GM12892 (cell line): ENCODE results near the gene PSMC3.

Experiments used
- DNase-seq: peaks from one replicate; pipeline ENCODE4 v3.0.0; 2011; ENCODE audit not compliant: insufficient read length
- FAIRE-seq: peaks from 2 replicates; lab custom pipeline; 2011; peaks lifted over from hg19 to GRCh38; lab: Jason Lieb, UNC
- POLR2A ChIP-seq: IDR thresholded peaks from 2 replicates; pipeline ENCODE4 v1.6.1; 2011; ENCODE audit warnings: low read depth, low read length, control low read depth
- POLR2AphosphoS5 ChIP-seq: IDR thresholded peaks from 2 replicates; pipeline ENCODE4 v1.6.1; 2011; ENCODE audit warnings: low read depth, low read length, control low read depth
- TAF1 ChIP-seq: IDR thresholded peaks from 2 replicates; pipeline ENCODE4 v1.6.1; 2011; ENCODE audit warnings: low read depth, mild to moderate bottlenecking, control low read depth, low read length, borderline replicate concordance

The PSMC3 gene

DNA sequence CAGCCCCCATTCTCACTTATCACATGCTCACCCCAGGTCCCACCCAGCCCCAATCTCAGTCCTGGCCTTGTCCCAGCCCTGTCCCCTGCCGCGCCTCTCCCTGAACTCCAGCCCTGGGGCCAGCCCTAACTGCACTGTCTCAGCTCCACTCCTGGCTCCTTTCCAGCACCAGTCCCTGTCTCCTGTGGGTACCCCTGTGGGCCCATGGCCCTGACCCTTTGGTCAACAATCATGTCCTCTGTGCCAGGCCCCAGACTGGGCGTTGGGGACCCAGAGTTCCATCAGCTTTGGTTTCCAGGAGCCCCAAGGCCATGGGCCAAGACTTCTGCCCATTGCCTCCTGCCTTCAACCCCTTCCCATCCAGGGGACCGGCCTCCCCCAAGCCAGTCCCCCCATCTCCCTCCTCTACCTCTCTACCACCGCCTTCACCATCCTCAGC, 48.6 kb downstream of the PSMC3 start:
- TF ChIP-seq TAF1: no peak
- no peak for TF ChIP-seq POLR2A
- no peak for TF ChIP-seq POLR2AphosphoS5
- DNase-seq: no peak
- no peak for FAIRE-seq

- no peak for DNase-seq
- FAIRE-seq: peak; percentile 89
- peak; percentile 40; the same call in 1 of the 2 replicates for TF ChIP-seq POLR2A
- TF ChIP-seq POLR2AphosphoS5: no peak
These were observed 49.5 kb downstream of the PSMC3 start for GRCh38 chr11:47376525-47377371.

DNA sequence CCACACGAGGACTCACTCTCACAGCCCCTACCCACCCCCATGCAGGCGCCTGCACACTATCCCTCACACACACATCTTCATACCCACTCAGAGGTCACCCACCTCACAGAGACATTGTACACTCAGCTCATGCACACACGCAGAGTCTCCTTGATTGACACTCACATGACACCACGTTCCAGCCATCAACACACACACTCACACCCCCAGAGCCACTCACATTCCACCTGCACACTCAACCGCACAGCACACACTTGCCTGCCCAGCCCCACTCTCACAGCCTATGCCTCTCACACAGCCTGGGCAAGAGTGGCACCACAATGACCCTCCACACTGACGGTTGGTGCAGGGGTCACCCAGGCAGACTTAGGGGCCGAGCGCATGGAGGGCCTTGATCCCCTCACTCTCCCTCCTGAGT, 50.1 kb downstream of the PSMC3 start:
- peak; percentile 64 for FAIRE-seq
- TF ChIP-seq POLR2A: no peak
- 0 out of 2 replicates have a peak, but pooled peaks have one; percentile 0 for TF ChIP-seq POLR2AphosphoS5
- TF ChIP-seq TAF1: no peak
- no peak for DNase-seq

GRCh38 chr11:47375546-47376085, 50.6 kb downstream of the PSMC3 start:
- no peak for FAIRE-seq

GRCh38 chr11:47375020-47375419, 51.2 kb downstream of the PSMC3 start:
- FAIRE-seq (no peak), DNase-seq (no peak)
- no peak for TF ChIP-seq POLR2A
- no peak for TF ChIP-seq POLR2AphosphoS5
- no peak for TF ChIP-seq TAF1

More at GRCh38 chr11:47375546-47376085, 50.6 kb downstream of the PSMC3 start:
- TF ChIP-seq POLR2AphosphoS5 (no peak), POLR2A (no peak), TAF1 (no peak)
- DNase-seq: no peak

DNA sequence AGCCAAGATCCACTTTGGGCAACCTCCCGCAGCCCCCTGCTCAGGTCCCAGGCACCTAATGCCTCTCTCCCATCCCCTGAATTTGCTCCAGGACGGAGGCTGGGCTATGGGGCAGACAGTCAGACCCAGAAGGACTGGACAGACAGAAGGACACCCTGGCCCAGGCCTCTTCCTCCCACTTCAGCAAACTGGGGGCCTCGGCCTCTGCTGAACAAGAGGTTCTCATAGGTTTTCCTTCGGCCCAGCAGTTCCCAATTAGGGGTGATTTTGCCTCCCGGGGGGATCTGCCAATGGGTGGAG, 51.6 kb downstream of the PSMC3 start:
- TF ChIP-seq TAF1: no peak
- no peak for TF ChIP-seq POLR2AphosphoS5
- TF ChIP-seq POLR2A: no peak
- no peak for DNase-seq
- FAIRE-seq: no peak

- peak; percentile 89 for FAIRE-seq
- DNase-seq: peak; percentile 82
- no peak for TF ChIP-seq TAF1
- no peak for TF ChIP-seq POLR2AphosphoS5
- no peak for TF ChIP-seq POLR2A
These were observed 52.1 kb downstream of the PSMC3 start for GRCh38 chr11:47373876-47374719.

GRCh38 chr11:47372422-47372821, 53.8 kb downstream of the PSMC3 start:
- TF ChIP-seq TAF1 (no peak), POLR2AphosphoS5 (no peak), POLR2A (no peak)
- DNase-seq: no peak
- FAIRE-seq: no peak

- FAIRE-seq (no peak), DNase-seq (no peak)
- TF ChIP-seq POLR2AphosphoS5 (no peak), TAF1 (no peak), POLR2A (no peak)
These were observed 56.6 kb downstream of the PSMC3 start for GRCh38 chr11:47369676-47370075.
